Kidney epithelial cell (primary cell): ENCODE data around the gene RPS6KA2. TPM values are rescaled to one million over a fixed set of nuclear protein-coding genes. Genes with fewer than 3 reads are reported as not detected.

Experiments used
- DNase-seq: peaks from one replicate; pipeline ENCODE4 v3.0.0-alpha.2; 2010; ENCODE audit warnings: low read depth
- H3K27me3 ChIP-seq: 2 replicates; pipeline ENCODE4 v1.6.0; 2011; ENCODE audit warnings: low read length; ENCODE audit not compliant: control insufficient read depth, insufficient read depth
- H3K36me3 ChIP-seq: 2 replicates; pipeline ENCODE4 v1.5.1; 2011; ENCODE audit warnings: low read length; ENCODE audit not compliant: control insufficient read depth, insufficient read depth
- H3K4me3 ChIP-seq: 2 replicates; pipeline ENCODE4 v1.5.1; 2011; ENCODE audit warnings: low read depth, mild to moderate bottlenecking, control low read depth, low read length
- total RNA-seq: library from RNA; depleted of rRNA; stranded (reverse); fragments of >200 nt; gene quantifications from 2 replicates; pipeline ENCODE4 v1.2.3, GENCODE V29; 2015
- TF ChIP-seq, protein P1 (sequence below): IDR thresholded peaks from 2 replicates; pipeline ENCODE4 v1.5.1; 2011; ENCODE audit warnings: mild to moderate bottlenecking, moderate library complexity, low read length, control low read depth, inconsistent platforms; ENCODE audit not compliant: insufficient read depth, poor library complexity, severe bottlenecking

RPS6KA2 gene
- total RNA-seq, 1 donor from 2014 or later, result 51.9 TPM

GRCh38 chr6:166580076-166581050 lies 46.7 kb downstream of the RPS6KA2 start:
- no peaks in the 10 kb centered on the region for H3K36me3 ChIP-seq
- no peak overlapping the region for H3K4me3 ChIP-seq
- TF ChIP-seq, protein P1, sequence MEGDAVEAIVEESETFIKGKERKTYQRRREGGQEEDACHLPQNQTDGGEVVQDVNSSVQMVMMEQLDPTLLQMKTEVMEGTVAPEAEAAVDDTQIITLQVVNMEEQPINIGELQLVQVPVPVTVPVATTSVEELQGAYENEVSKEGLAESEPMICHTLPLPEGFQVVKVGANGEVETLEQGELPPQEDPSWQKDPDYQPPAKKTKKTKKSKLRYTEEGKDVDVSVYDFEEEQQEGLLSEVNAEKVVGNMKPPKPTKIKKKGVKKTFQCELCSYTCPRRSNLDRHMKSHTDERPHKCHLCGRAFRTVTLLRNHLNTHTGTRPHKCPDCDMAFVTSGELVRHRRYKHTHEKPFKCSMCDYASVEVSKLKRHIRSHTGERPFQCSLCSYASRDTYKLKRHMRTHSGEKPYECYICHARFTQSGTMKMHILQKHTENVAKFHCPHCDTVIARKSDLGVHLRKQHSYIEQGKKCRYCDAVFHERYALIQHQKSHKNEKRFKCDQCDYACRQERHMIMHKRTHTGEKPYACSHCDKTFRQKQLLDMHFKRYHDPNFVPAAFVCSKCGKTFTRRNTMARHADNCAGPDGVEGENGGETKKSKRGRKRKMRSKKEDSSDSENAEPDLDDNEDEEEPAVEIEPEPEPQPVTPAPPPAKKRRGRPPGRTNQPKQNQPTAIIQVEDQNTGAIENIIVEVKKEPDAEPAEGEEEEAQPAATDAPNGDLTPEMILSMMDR, result no peak
- DNase-seq, result no peak
- H3K27me3 ChIP-seq, result no peaks in the 10 kb centered on the region

DNA sequence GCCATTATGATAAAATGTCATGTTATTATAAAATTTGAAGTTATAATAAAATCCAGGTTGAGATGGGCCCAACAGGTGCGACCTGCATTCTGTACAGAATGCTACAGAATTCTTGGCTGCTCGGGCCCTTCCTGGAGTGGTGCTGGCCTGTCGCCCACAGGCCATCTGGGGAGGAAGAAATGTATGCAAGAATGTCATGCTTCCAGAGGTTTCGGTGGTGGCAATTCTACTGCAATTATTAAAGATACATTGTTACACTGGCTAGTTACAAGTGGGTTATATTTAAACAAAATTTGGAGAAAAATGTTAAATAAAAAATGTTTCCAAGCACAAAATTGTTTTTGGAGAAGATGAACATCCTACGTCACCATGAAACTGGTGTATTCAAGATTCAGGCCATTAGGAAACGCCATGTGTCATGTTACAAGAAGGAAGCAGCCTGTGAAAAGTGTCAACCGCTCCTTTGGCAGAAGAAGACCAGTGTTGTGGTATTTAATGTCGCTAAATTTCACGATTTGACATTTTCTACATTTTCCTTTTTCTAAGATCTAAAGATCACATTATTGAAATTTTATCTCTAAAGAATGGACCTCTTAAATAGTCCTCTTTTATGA lies 47.7 kb downstream of the RPS6KA2 start:
- Histone ChIP-seq H3K36me3 (no peaks in the 10 kb centered on the region), H3K4me3 (no peak overlapping the region), H3K27me3 (no peaks in the 10 kb centered on the region)
- TF ChIP-seq, protein P1, result no peak
- no peak for DNase-seq

GRCh38 chr6:166578536-166579236 lies 48.4 kb downstream of the RPS6KA2 start:
- DNase-seq, result no peak
- TF ChIP-seq, protein P1, result no peak

GRCh38 chr6:166575205-166575604 lies 51.8 kb downstream of the RPS6KA2 start:
- no peaks in the 10 kb centered on the region for H3K36me3 ChIP-seq
- TF ChIP-seq, protein P1, result no peak
- H3K27me3 ChIP-seq, result no peaks in the 10 kb centered on the region
- DNase-seq, result no peak
- no peak overlapping the region for H3K4me3 ChIP-seq

More at GRCh38 chr6:166578536-166579236, 48.4 kb downstream of the RPS6KA2 start:
- Histone ChIP-seq H3K36me3 (no peaks in the 10 kb centered on the region), H3K4me3 (no peak overlapping the region), H3K27me3 (no peaks in the 10 kb centered on the region)

- no peak for DNase-seq
- H3K36me3 ChIP-seq, result no peaks in the 10 kb centered on the region
- H3K4me3 ChIP-seq, result no peak overlapping the region
- H3K27me3 ChIP-seq, result no peaks in the 10 kb centered on the region
- TF ChIP-seq, protein P1, result no peak
Observed at GRCh38 chr6:166573511-166574216, 53.4 kb downstream of the RPS6KA2 start.
